SH-SY5Y (cell line): Measurements from ENCODE around the gene C4orf17.

Experiments used
- GATA2 ChIP-seq: IDR thresholded peaks from 2 replicates; pipeline ENCODE4 v1.6.1; 2011; ENCODE audit warnings: mild to moderate bottlenecking, low read depth, low read length
- GATA3 ChIP-seq: IDR thresholded peaks from 2 replicates; pipeline ENCODE4 v1.6.1; 2011; ENCODE audit warnings: low read depth, mild to moderate bottlenecking, low read length, moderate library complexity

GRCh38 chr4:99563310-99564186 lies 52.7 kb downstream of the C4orf17 start, which contains the start of gene TRMT10A:
- TF ChIP-seq GATA2: no peak
- no peak for TF ChIP-seq GATA3
